K562 treated with DMSO at 1 percent for 12 hours (cell line): ENCODE results near the gene IFRD2. TPM values are rescaled to one million over a fixed set of nuclear protein-coding genes. Genes with fewer than 3 reads are reported as not detected.

Experiments used
- total RNA-seq: library from RNA; unstranded; fragments of 300-600 nt; gene quantifications from 2 replicates; pipeline ENCODE4 v1.2.3, GENCODE V29; 2022; ENCODE audit not compliant: insufficient read depth

The IFRD2 gene
- 24.4 and 25.2 TPM in 2 replicates for total RNA-seq

GRCh38 chr3:50292159-50293078 lies at the start of gene IFRD2:
Gene IFRD2 (minus strand): TSS chr3:50292429. CDS start chr3:50292274, 155 bp downstream.

GRCh38 chr3:50340448-50341329 lies 48.5 kb upstream of the IFRD2 start, which contains the start of gene RASSF1:
Gene RASSF1 (minus strand): TSS chr3:50340836. CDS start chr3:50340805, 31 bp downstream.

GRCh38 chr3:50327943-50328691 lies 35.9 kb upstream of the IFRD2 start, which contains the start of gene TUSC2:
Gene TUSC2 (minus strand): TSS chr3:50328223. CDS start chr3:50328099, 124 bp downstream.

GRCh38 chr3:50322386-50323091 lies 30.3 kb upstream of the IFRD2 start, which contains the start of gene HYAL2:
Gene HYAL2 (minus strand): TSS chr3:50322745. CDS start chr3:50320489, 2,256 bp downstream.

GRCh38 chr3:50303013-50303815 lies 11.0 kb upstream of the IFRD2 start, which contains the start of gene HYAL1:
Gene HYAL1 (minus strand): TSS chr3:50303574. CDS start chr3:50302956, 618 bp downstream.

GRCh38 chr3:50298836-50299637 lies 6.8 kb upstream of the IFRD2 start, which contains the start of the genes HYAL3 and NAA80:
Gene HYAL3 (minus strand): TSS chr3:50299405. CDS start chr3:50295602, 3,803 bp downstream.
Gene NAA80 (minus strand): TSS chr3:50299405. CDS start chr3:50297463, 1,942 bp downstream.

GRCh38 chr3:50278880-50279224 lies 13.4 kb downstream of the IFRD2 start, which contains the start of gene LSMEM2:
Gene LSMEM2 (plus strand): TSS chr3:50279087. CDS start chr3:50279114, 27 bp downstream.

GRCh38 chr3:50268703-50269451 lies 23.4 kb downstream of the IFRD2 start, which contains the start of gene SEMA3B:
Gene SEMA3B (plus strand): TSS chr3:50269147. CDS start chr3:50269241, 94 bp downstream.

Other genes starting within 250 kb of the IFRD2 start
- 34.3 and 74.7 TPM in 2 replicates for gene RBM5, start 203.5 kb downstream of the IFRD2 start, total RNA-seq
- 1.2 and 3.0 TPM in 2 replicates for gene SEMA3F, start 137.1 kb downstream of the IFRD2 start, total RNA-seq
- not detected in 2 replicates for gene GNAT1, start 100.8 kb downstream of the IFRD2 start, total RNA-seq
- not detected in 2 replicates for gene SLC38A3, start 87.2 kb downstream of the IFRD2 start, total RNA-seq
- 81.0 and 102 TPM in 2 replicates for gene GNAI2, start 56.2 kb downstream of the IFRD2 start, total RNA-seq
- 4.2 and 4.3 TPM in 2 replicates for gene SEMA3B, start 23.3 kb downstream of the IFRD2 start, total RNA-seq
- gene LSMEM2, start 13.3 kb downstream of the IFRD2 start, total RNA-seq, result not detected in 2 replicates
- gene HYAL3, start 7.0 kb upstream of the IFRD2 start, total RNA-seq, result 5.7 and 8.2 TPM in 2 replicates
- gene NAA80, start 7.0 kb upstream of the IFRD2 start, total RNA-seq, result 11.4 and 12.5 TPM in 2 replicates
- gene HYAL1, start 11.1 kb upstream of the IFRD2 start, total RNA-seq, result 1.4 and 3.0 TPM in 2 replicates
- 13.7 and 15.2 TPM in 2 replicates for gene HYAL2, start 30.3 kb upstream of the IFRD2 start, total RNA-seq
- 37.5 and 40.3 TPM in 2 replicates for gene TUSC2, start 35.8 kb upstream of the IFRD2 start, total RNA-seq
- 44.3 and 50.8 TPM in 2 replicates for gene RASSF1, start 48.4 kb upstream of the IFRD2 start, total RNA-seq
- 0.44 and 1.7 TPM in 2 replicates for gene ZMYND10, start 53.3 kb upstream of the IFRD2 start, total RNA-seq
- gene NPRL2, start 58.3 kb upstream of the IFRD2 start, total RNA-seq, result 22.0 and 25.3 TPM in 2 replicates
- gene CYB561D2, start 58.4 kb upstream of the IFRD2 start, total RNA-seq, result 11.0 and 11.3 TPM in 2 replicates
- 30.7 and 35.7 TPM in 2 replicates for gene TMEM115, start 67.1 kb upstream of the IFRD2 start, total RNA-seq
- gene CACNA2D2, start 211.2 kb upstream of the IFRD2 start, total RNA-seq, result 0.38 TPM in 1 of 2 replicates, not detected in the other